Activated T-cell treated with anti-CD3 and anti-CD28 coated beads, Interleukin-2, amount 50 U/mL, for 48 hours (primary cell): ENCODE measurements around the gene CDH13.

Experiments
- DNase-seq, 2 experiments: peaks; one replicate each; pipeline ENCODE4 v3.0.0-alpha.2; 2020

CDH13 gene

GRCh38 chr16:82855471-82855870 is 228.7 kb downstream of the CDH13 start:
- DNase-seq = no peak

GRCh38 chr16:82857693-82858365 is 231.1 kb downstream of the CDH13 start:
- DNase-seq = no peak

- no peak for DNase-seq
Measured at GRCh38 chr16:82859662-82860061, 232.9 kb downstream of the CDH13 start.

- DNase-seq = no peak
Measured at GRCh38 chr16:82860071-82860470, 233.3 kb downstream of the CDH13 start.

GRCh38 chr16:82862057-82862456 is 235.3 kb downstream of the CDH13 start:
- no peak for DNase-seq

- DNase-seq = no peak
Measured at GRCh38 chr16:82864332-82865040, 237.7 kb downstream of the CDH13 start.

GRCh38 chr16:82865412-82865811 is 238.6 kb downstream of the CDH13 start:
- no peak for DNase-seq

GRCh38 chr16:82867485-82867884 is 240.7 kb downstream of the CDH13 start:
- DNase-seq = no peak

GRCh38 chr16:82874271-82874670 is 247.5 kb downstream of the CDH13 start:
- DNase-seq = no peak

GRCh38 chr16:82874672-82875071 is 247.9 kb downstream of the CDH13 start:
- no peak for DNase-seq

GRCh38 chr16:82876951-82877350 is 250.2 kb downstream of the CDH13 start:
- DNase-seq = no peak

- no peak for DNase-seq
Measured at GRCh38 chr16:82878466-82878865, 251.7 kb downstream of the CDH13 start.

- no peak for DNase-seq
Measured at GRCh38 chr16:82880346-82880745, 253.6 kb downstream of the CDH13 start.

- DNase-seq = no peak
Measured at GRCh38 chr16:82881516-82881915, 254.7 kb downstream of the CDH13 start.

GRCh38 chr16:82882226-82882625 is 255.5 kb downstream of the CDH13 start:
- DNase-seq = no peak

- no peak for DNase-seq
Measured at GRCh38 chr16:82882982-82883835, 256.4 kb downstream of the CDH13 start.

GRCh38 chr16:82884320-82884898 is 257.6 kb downstream of the CDH13 start:
- DNase-seq = no peak

- no peak for DNase-seq
Measured at GRCh38 chr16:82886146-82886545, 259.4 kb downstream of the CDH13 start.

- DNase-seq = no peak
Measured at GRCh38 chr16:82888591-82889001, 261.8 kb downstream of the CDH13 start.

GRCh38 chr16:82891424-82891823 is 264.7 kb downstream of the CDH13 start:
- no peak for DNase-seq

- no peak for DNase-seq
Measured at GRCh38 chr16:82891918-82892317, 265.1 kb downstream of the CDH13 start.

GRCh38 chr16:82892324-82892723 is 265.6 kb downstream of the CDH13 start:
- DNase-seq = no peak

GRCh38 chr16:82895843-82896242 is 269.1 kb downstream of the CDH13 start:
- no peak for DNase-seq
